GM12874 (cell line): ENCODE data around the gene CEMIP2.

Experiments used
- CTCF ChIP-seq: IDR thresholded peaks from 2 replicates; pipeline ENCODE4 v1.5.1; 2011; ENCODE audit warnings: low read depth, mild to moderate bottlenecking, control low read depth, low read length, moderate library complexity; ENCODE audit not compliant: insufficient read depth

The CEMIP2 gene

GRCh38 chr9:71706176-71706575, 62.1 kb downstream of the CEMIP2 start:
- TF ChIP-seq CTCF: no peak

- no peak for TF ChIP-seq CTCF
These were observed 63.5 kb downstream of the CEMIP2 start for GRCh38 chr9:71704796-71705195.

GRCh38 chr9:71703172-71703872, 65.0 kb downstream of the CEMIP2 start:
- TF ChIP-seq CTCF: no peak

GRCh38 chr9:71697882-71698281, 70.4 kb downstream of the CEMIP2 start:
- no peak for TF ChIP-seq CTCF

GRCh38 chr9:71694332-71694731, 74.0 kb downstream of the CEMIP2 start:
- no peak for TF ChIP-seq CTCF

GRCh38 chr9:71693607-71694006, 74.7 kb downstream of the CEMIP2 start:
- no peak for TF ChIP-seq CTCF

GRCh38 chr9:71692337-71692736, 76.0 kb downstream of the CEMIP2 start:
- TF ChIP-seq CTCF: no peak
